HL-60 (cell line): Measurements from ENCODE around the gene PEX26.

ENCODE experiments used
- DNase-seq, 2 experiments: peaks; one replicate each; pipeline ENCODE4 v3.0.0-alpha.2; 2010 to 2020; ENCODE audit warnings: low read depth in 1 of 2, low spot score in 1 of 2
- H3K27ac ChIP-seq: fragments of 250-450 bp; sonication (Bioruptor Pico); replicated peaks from 2 replicates; pipeline ENCODE4 v1.5.1; 2020; ENCODE audit warnings: mild to moderate bottlenecking, moderate library complexity
- H3K27me3 ChIP-seq: fragments of 250-450 bp; sonication (Bioruptor Pico); 2 replicates; pipeline ENCODE4 v1.5.1; 2021; ENCODE audit warnings: mild to moderate bottlenecking, moderate library complexity; ENCODE audit not compliant: insufficient read depth, poor library complexity, severe bottlenecking
- H3K4me3 ChIP-seq: replicated peaks from 2 replicates; pipeline ENCODE4 v1.5.1; 2011; ENCODE audit warnings: mild to moderate bottlenecking, control low read depth, low read length; ENCODE audit not compliant: insufficient read depth
- GABPA ChIP-seq: IDR thresholded peaks from 2 replicates; pipeline ENCODE4 v1.6.1; 2012; ENCODE audit warnings: low read depth
- POLR2AphosphoS5 ChIP-seq: IDR thresholded peaks from 2 replicates; pipeline ENCODE4 v1.6.1; 2012; ENCODE audit warnings: low read depth
- SPI1 ChIP-seq: IDR thresholded peaks from 2 replicates; pipeline ENCODE4 v1.6.1; 2012; ENCODE audit warnings: low read depth, mild to moderate bottlenecking, borderline replicate concordance
- TF ChIP-seq, protein P1 (sequence below): IDR thresholded peaks from 2 replicates; pipeline ENCODE4 v1.6.1; 2012; ENCODE audit warnings: low read depth; ENCODE audit not compliant: insufficient replicate concordance
- TF ChIP-seq, protein P2 (sequence below): IDR thresholded peaks from one replicate; pipeline ENCODE4 v1.5.1; 2011; ENCODE audit warnings: low read length, control low read depth, inconsistent platforms; ENCODE audit not compliant: insufficient read depth

The PEX26 gene

DNA sequence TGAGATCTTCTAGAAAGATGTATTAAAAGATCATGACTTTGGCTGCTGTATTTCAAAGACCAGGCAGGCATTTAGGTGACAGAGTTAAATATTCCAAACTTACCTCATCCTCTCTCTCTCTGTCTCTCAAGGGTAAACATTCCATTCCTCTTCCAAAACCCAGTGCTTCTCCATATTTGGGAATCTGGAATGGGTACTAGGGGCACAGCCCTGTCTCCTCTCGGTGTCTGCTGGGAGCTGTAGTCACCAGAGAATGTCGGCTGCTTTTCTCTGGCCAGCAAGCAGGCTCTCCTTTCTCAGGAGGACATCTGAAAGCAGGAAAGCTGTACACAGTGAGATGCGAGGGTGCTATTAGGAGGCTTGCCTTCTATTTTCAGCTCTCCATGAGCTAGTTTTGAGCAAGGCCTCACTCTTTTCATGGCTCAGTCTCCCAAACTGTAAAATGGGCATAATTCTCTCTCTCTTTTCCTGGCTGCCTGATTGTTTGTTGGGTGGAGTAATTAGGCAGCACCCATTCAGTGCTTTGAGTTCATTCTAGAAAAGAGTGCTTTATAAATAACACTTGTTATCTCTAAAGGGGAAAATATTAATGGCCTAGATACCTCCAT lies 9.3 kb upstream of the PEX26 start:
- H3K4me3 ChIP-seq: no peak overlapping the region
- peaks cover 7% of the 10 kb centered on the region for H3K27me3 ChIP-seq
- no peak overlapping the region for H3K27ac ChIP-seq
- DNase-seq: no peak
- TF ChIP-seq SPI1 (no peak), GABPA (no peak), POLR2AphosphoS5 (no peak)
- TF ChIP-seq, protein P1, sequence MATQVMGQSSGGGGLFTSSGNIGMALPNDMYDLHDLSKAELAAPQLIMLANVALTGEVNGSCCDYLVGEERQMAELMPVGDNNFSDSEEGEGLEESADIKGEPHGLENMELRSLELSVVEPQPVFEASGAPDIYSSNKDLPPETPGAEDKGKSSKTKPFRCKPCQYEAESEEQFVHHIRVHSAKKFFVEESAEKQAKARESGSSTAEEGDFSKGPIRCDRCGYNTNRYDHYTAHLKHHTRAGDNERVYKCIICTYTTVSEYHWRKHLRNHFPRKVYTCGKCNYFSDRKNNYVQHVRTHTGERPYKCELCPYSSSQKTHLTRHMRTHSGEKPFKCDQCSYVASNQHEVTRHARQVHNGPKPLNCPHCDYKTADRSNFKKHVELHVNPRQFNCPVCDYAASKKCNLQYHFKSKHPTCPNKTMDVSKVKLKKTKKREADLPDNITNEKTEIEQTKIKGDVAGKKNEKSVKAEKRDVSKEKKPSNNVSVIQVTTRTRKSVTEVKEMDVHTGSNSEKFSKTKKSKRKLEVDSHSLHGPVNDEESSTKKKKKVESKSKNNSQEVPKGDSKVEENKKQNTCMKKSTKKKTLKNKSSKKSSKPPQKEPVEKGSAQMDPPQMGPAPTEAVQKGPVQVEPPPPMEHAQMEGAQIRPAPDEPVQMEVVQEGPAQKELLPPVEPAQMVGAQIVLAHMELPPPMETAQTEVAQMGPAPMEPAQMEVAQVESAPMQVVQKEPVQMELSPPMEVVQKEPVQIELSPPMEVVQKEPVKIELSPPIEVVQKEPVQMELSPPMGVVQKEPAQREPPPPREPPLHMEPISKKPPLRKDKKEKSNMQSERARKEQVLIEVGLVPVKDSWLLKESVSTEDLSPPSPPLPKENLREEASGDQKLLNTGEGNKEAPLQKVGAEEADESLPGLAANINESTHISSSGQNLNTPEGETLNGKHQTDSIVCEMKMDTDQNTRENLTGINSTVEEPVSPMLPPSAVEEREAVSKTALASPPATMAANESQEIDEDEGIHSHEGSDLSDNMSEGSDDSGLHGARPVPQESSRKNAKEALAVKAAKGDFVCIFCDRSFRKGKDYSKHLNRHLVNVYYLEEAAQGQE: no peak
- TF ChIP-seq, protein P2, sequence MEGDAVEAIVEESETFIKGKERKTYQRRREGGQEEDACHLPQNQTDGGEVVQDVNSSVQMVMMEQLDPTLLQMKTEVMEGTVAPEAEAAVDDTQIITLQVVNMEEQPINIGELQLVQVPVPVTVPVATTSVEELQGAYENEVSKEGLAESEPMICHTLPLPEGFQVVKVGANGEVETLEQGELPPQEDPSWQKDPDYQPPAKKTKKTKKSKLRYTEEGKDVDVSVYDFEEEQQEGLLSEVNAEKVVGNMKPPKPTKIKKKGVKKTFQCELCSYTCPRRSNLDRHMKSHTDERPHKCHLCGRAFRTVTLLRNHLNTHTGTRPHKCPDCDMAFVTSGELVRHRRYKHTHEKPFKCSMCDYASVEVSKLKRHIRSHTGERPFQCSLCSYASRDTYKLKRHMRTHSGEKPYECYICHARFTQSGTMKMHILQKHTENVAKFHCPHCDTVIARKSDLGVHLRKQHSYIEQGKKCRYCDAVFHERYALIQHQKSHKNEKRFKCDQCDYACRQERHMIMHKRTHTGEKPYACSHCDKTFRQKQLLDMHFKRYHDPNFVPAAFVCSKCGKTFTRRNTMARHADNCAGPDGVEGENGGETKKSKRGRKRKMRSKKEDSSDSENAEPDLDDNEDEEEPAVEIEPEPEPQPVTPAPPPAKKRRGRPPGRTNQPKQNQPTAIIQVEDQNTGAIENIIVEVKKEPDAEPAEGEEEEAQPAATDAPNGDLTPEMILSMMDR: no peak

DNA sequence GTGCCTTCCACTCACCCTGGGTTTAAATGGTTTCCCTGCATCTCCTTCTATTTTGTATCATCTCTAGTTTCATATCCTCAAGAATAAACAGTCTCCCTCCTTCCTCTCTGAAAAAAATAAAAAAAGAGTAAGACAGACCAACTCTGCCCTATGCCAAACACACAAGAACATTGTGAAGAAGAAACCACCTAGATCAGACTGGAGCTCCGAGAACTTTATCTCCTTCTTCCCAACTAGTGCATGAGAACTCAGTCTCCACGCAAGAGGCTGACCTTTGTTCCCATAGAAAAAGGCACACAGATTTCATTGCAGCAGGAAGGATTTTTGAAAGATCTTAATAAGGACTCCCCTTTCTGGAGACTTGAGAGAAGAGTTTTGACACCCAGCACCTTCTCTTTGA lies 8.7 kb upstream of the PEX26 start:
- Histone ChIP-seq H3K27me3 (peaks cover 7% of the 10 kb centered on the region), H3K27ac (no peak overlapping the region), H3K4me3 (no peak overlapping the region)
- no peak for DNase-seq
- TF ChIP-seq, protein P2: no peak
- TF ChIP-seq, protein P1: no peak
- TF ChIP-seq SPI1 (no peak), POLR2AphosphoS5 (no peak), GABPA (no peak)

DNA sequence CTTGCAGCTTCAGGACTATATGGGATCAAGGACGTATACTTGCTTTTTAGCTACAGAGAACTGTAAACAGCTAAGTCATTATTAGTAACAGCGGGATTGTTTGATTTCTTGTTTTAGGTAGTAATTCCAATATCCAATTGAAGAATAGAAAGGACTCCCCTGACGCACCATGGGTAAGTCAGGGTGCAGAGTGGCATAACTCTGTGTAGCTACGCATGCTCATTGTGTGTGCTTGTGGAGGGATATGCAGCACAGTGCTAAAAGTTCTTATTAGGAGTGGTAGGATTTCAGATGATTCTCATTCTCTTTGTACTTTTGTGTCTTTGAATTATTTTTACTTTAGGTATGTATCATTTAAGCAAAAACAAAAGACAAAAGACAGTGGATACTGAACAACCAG lies 7.7 kb upstream of the PEX26 start:
- no peak for DNase-seq
- Histone ChIP-seq H3K27ac (no peak overlapping the region), H3K4me3 (no peak overlapping the region), H3K27me3 (peaks cover 7% of the 10 kb centered on the region)
- TF ChIP-seq POLR2AphosphoS5 (no peak), GABPA (no peak), SPI1 (no peak)
- TF ChIP-seq, protein P1: no peak
- TF ChIP-seq, protein P2: no peak
